ENCODE results near the gene THSD4.
A peak's percentile ranks its signal among the peaks of the same experiment; 100 is the strongest.
"Not testable (repeated sequence)": the region's sequence is repeated elsewhere in the genome, so short reads cannot be mapped to it uniquely, and the experiment has no call there.

Gene THSD4

GRCh38 chr15:71294251-71294910, 179.1 kb downstream of the THSD4 start:
- no peak for DNase-seq (ENCODE audit: low spot score)

- peak; percentile 100 for DNase-seq (ENCODE audit: low spot score)
Observed at GRCh38 chr15:71294911-71295602, 179.8 kb downstream of the THSD4 start.

GRCh38 chr15:71295603-71296314, 180.5 kb downstream of the THSD4 start:
- DNase-seq (ENCODE audit: low spot score): peak; percentile 79

- no peak for DNase-seq (ENCODE audit: low spot score)
Observed at GRCh38 chr15:71296315-71296679, 181.0 kb downstream of the THSD4 start.

- no peak for DNase-seq (ENCODE audit: low spot score)
Observed at GRCh38 chr15:71301958-71302621, 186.8 kb downstream of the THSD4 start.

GRCh38 chr15:71302861-71303410, 187.7 kb downstream of the THSD4 start:
- no peak for DNase-seq (ENCODE audit: low spot score)

- no peak for DNase-seq (ENCODE audit: low spot score)
Observed at GRCh38 chr15:71303977-71304376, 188.7 kb downstream of the THSD4 start.

GRCh38 chr15:71304681-71305080, 189.4 kb downstream of the THSD4 start:
- DNase-seq (ENCODE audit: low spot score): no peak

GRCh38 chr15:71306538-71306937, 191.3 kb downstream of the THSD4 start:
- no peak for DNase-seq (ENCODE audit: low spot score)

GRCh38 chr15:71312194-71312708, 197.0 kb downstream of the THSD4 start:
- no peak for DNase-seq (ENCODE audit: low spot score)

GRCh38 chr15:71312731-71313460, 197.6 kb downstream of the THSD4 start:
- DNase-seq (ENCODE audit: low spot score): peak; percentile 29

- DNase-seq (ENCODE audit: low spot score): no peak
Observed at GRCh38 chr15:71313806-71314205, 198.5 kb downstream of the THSD4 start.

- no peak for DNase-seq (ENCODE audit: low spot score)
Observed at GRCh38 chr15:71314956-71315537, 199.8 kb downstream of the THSD4 start.

GRCh38 chr15:71316911-71317310, 201.6 kb downstream of the THSD4 start:
- DNase-seq (ENCODE audit: low spot score): no peak

GRCh38 chr15:71319424-71319823, 204.2 kb downstream of the THSD4 start:
- not testable (repeated sequence) for DNase-seq (ENCODE audit: low spot score)

GRCh38 chr15:71319935-71320334, 204.7 kb downstream of the THSD4 start:
- no peak for DNase-seq (ENCODE audit: low spot score)

GRCh38 chr15:71323082-71323481, 207.8 kb downstream of the THSD4 start:
- no peak for DNase-seq (ENCODE audit: low spot score)

- no peak for DNase-seq (ENCODE audit: low spot score)
Observed at GRCh38 chr15:71323584-71323983, 208.3 kb downstream of the THSD4 start.

GRCh38 chr15:71325481-71325880, 210.2 kb downstream of the THSD4 start:
- peak; percentile 32 for DNase-seq (ENCODE audit: low spot score)

GRCh38 chr15:71328453-71328852, 213.2 kb downstream of the THSD4 start:
- no peak for DNase-seq (ENCODE audit: low spot score)

- no peak for DNase-seq (ENCODE audit: low spot score)
Observed at GRCh38 chr15:71329041-71329440, 213.8 kb downstream of the THSD4 start.
